Astrocyte of the cerebellum (primary cell): ENCODE results near the gene LIMK2.
"Not testable (repeated sequence)": the region's sequence is repeated elsewhere in the genome, so short reads cannot be mapped to it uniquely, and the experiment has no call there.

ENCODE experiments used
- DNase-seq: peaks from one replicate; pipeline ENCODE4 v3.0.0-alpha.2; 2011; ENCODE audit warnings: low read depth
- H3K4me3 ChIP-seq: 2 replicates; pipeline ENCODE4 v1.5.1; 2011; ENCODE audit warnings: mild to moderate bottlenecking, low read depth, low read length, moderate library complexity
- CTCF ChIP-seq: IDR thresholded peaks from 2 replicates; pipeline ENCODE4 v1.5.1; 2012; ENCODE audit warnings: low read length, low read depth, moderate library complexity, mild to moderate bottlenecking; ENCODE audit errors: missing control alignments
- in situ Hi-C: cut with HindIII; loops from 2 replicates; pipeline ENCODE4 v1.10.0; 2017; ENCODE audit warnings: low sequenced_read_pairs

Gene LIMK2

GRCh38 chr22:31305194-31305593, 93.1 kb downstream of the LIMK2 start:
- H3K4me3 ChIP-seq = no peak overlapping the region
- TF ChIP-seq CTCF = no peak
- in situ Hi-C loops = no loop called here
- DNase-seq = no peak

GRCh38 chr22:31308181-31308580, 96.1 kb downstream of the LIMK2 start:
- H3K4me3 ChIP-seq = no peak overlapping the region
- in situ Hi-C loops = no loop called here
- no peak for DNase-seq
- TF ChIP-seq CTCF = no peak

DNA sequence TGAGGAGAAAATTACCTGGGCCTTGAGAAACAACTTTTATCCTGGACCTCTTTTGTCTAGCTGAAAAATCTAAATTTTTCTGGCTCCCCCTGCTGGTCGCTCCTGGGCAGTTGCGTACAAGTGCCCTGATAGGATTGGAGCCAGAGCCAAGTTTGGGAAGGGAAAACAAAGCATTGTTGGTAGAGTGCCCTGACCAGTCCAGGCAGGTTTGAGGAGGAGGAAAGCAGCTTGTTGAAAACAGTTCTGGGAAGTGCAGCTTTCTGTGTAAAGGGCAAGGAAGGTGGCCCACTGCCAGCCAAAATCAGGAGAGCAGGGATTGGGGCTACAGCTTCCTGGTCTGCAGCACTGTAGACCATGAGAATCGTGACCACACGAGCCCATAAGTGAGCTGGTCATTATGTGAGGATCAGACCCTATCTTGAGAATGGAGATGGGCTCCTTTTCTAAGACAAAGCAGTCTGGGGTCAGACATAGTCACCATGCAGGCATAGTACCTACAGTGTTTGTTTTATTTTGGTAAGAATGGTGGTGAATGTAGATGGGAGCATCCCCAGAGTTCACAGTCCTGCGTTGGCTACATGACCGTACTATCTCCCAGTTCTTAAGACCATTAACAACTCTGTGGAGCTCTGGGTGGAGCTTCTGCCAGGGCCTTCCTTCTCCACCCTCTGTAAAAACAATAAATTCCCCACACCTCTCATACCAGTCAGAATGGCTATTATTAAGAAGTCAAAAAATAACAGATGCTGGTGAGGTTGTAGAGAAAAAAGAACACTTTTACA, 101.5 kb downstream of the LIMK2 start:
- in situ Hi-C loops = no loop called here
- DNase-seq = peak; percentile 57
- peak; percentile 92 for TF ChIP-seq CTCF
- no peak overlapping the region for H3K4me3 ChIP-seq

DNA sequence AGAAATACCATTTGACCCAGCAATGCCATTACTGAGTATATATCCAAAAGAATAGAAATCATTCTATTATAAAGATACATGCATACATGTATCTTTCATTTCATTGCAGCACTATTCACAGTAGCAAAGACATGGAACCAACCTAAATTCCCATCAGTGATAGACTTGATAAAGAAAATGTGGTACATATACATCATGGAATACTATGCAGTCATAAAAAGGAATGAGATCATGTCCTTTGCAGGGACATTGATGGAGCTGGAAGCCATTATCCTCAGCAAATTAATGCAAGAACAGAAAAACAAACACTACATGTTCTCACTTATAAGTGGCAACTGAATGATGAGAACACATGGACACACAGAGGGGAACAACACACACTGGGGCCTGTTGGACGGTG, 102.1 kb downstream of the LIMK2 start:
- in situ Hi-C loops, H3K4me3 ChIP-seq, DNase-seq: not testable (repeated sequence)

DNA sequence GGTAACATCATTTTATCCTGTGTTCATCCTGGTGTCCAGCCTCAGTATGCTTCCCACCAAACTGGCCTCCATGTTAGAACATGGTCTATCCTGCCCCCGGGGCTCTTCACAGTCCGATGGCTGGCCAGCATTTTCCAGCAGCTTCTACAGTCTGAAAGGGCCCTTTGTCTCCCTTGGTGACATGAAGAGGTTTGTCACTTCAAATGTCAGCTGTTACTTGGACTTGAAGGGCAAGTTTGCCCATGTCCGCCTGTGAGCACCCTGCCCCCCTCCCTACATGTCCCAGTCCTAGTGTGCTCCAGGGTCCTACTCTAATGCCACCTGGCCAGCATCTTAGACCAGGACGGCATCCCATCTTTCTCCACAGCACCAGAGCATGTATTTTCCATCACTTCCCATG, 109.3 kb downstream of the LIMK2 start:
- in situ Hi-C loops = no loop called here
- TF ChIP-seq CTCF = no peak
- no peak for DNase-seq
- no peak overlapping the region for H3K4me3 ChIP-seq

GRCh38 chr22:31323578-31324550, 111.8 kb downstream of the LIMK2 start:
- in situ Hi-C loops = no loop called here
- no peak for TF ChIP-seq CTCF
- no peak overlapping the region for H3K4me3 ChIP-seq
- DNase-seq = no peak

DNA sequence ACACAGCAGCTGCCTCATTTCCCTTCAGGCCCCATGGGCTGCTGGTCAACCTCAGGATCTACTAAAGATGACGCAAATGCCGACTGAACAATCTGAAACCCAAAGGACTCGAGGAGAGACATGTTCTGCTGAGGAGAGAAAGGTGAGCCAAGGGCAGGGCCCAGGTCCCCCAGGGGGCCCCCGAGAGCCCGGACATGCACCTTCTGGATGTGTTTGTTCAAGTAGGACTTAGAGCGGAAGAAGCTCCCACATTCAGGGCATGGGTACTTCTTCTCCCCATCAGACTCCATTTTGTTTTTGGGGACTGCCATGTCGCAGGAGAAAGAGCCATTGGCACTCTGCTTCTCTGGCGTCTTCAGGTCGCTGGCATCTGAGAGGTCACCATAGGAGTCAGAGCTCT, 114.8 kb downstream of the LIMK2 start:
- DNase-seq = no peak
- in situ Hi-C loops = no loop called here
- H3K4me3 ChIP-seq = no peak overlapping the region
- TF ChIP-seq CTCF = no peak
